HG03460 (cell line): ENCODE results near the gene FEZ2.
"Not testable (repeated sequence)": the region's sequence is repeated elsewhere in the genome, so short reads cannot be mapped to it uniquely, and the experiment has no call there.

ENCODE experiments used
- ATAC-seq: cut with Tn5 transposase; IDR thresholded peaks from one replicate; pipeline ENCODE4 v1.9.1; 2021; ENCODE audit not compliant: unreplicated experiment

Gene FEZ2

GRCh38 chr2:36597532-36598377, at the start of gene FEZ2:
FEZ2 (minus strand) TSS chr2:36598168; CDS start chr2:36598142, 26 bp downstream.
- ATAC-seq = peak; percentile 98

- ATAC-seq = no peak
Measured at GRCh38 chr2:36634981-36635597, 37.1 kb upstream of the FEZ2 start.

- no peak for ATAC-seq
Measured at GRCh38 chr2:36633470-36634092, 35.6 kb upstream of the FEZ2 start.

- no peak for ATAC-seq
Measured at GRCh38 chr2:36626756-36627155, 28.8 kb upstream of the FEZ2 start.

GRCh38 chr2:36626071-36626470, 28.1 kb upstream of the FEZ2 start:
- no peak for ATAC-seq

GRCh38 chr2:36625304-36625703, 27.3 kb upstream of the FEZ2 start:
- ATAC-seq = no peak

- ATAC-seq = no peak
Measured at GRCh38 chr2:36620321-36620720, 22.4 kb upstream of the FEZ2 start.

- peak; percentile 98 for ATAC-seq
Measured at GRCh38 chr2:36618381-36618780, 20.4 kb upstream of the FEZ2 start.

GRCh38 chr2:36616947-36617346, 19.0 kb upstream of the FEZ2 start:
- no peak for ATAC-seq

- ATAC-seq = no peak
Measured at GRCh38 chr2:36615222-36615621, 17.3 kb upstream of the FEZ2 start.

GRCh38 chr2:36613801-36614200, 15.8 kb upstream of the FEZ2 start:
- ATAC-seq = no peak

- no peak for ATAC-seq
Measured at GRCh38 chr2:36611316-36611990, 13.5 kb upstream of the FEZ2 start.

- no peak for ATAC-seq
Measured at GRCh38 chr2:36609507-36609906, 11.5 kb upstream of the FEZ2 start.

- ATAC-seq = no peak
Measured at GRCh38 chr2:36607947-36608346, 10.0 kb upstream of the FEZ2 start.

GRCh38 chr2:36606925-36607324, 9.0 kb upstream of the FEZ2 start:
- no peak for ATAC-seq

- ATAC-seq = no peak
Measured at GRCh38 chr2:36605273-36605672, 7.3 kb upstream of the FEZ2 start.

- ATAC-seq = not testable (repeated sequence)
Measured at GRCh38 chr2:36603629-36604028, 5.7 kb upstream of the FEZ2 start.

- no peak for ATAC-seq
Measured at GRCh38 chr2:36597003-36597531, 901 bp downstream of the FEZ2 start.

GRCh38 chr2:36596397-36596796, 1.6 kb downstream of the FEZ2 start:
- ATAC-seq = no peak

- no peak for ATAC-seq
Measured at GRCh38 chr2:36594849-36595248, 3.1 kb downstream of the FEZ2 start.

GRCh38 chr2:36589230-36589630, 8.7 kb downstream of the FEZ2 start:
- no peak for ATAC-seq
